Natural killer cell (primary cell): ENCODE measurements around the gene PRKD3. TPM values are rescaled to one million over a fixed set of nuclear protein-coding genes. Genes with fewer than 3 reads are reported as not detected.

Experiments used
- ATAC-seq, 3 donors: fragments of 150-1000 bp in 2 of 3; fragments of 200-7000 bp in 1 of 3; cut with Tn5 transposase; 1 replicate in 1 of 3; 2 replicates in 2 of 3; pipeline ENCODE4 v1.10.0; 2021; ENCODE audit warnings: mild to moderate bottlenecking in 2 of 3, moderate library complexity in 2 of 3
- DNase-seq, 2 donors: peaks; one replicate each; pipeline versions ENCODE4 v3.0.0 to v3.0.0-alpha.2; 2013 to 2021; ENCODE audit warnings: mixed read lengths in 1 of 2
- H3K27ac ChIP-seq: one replicate; pipeline ENCODE4 v1.5.1; 2013; ENCODE audit warnings: mild to moderate bottlenecking, low read length
- H3K27me3 ChIP-seq: one replicate; pipeline ENCODE4 v1.6.1; 2013; ENCODE audit warnings: low read length; ENCODE audit not compliant: control insufficient read depth, insufficient read depth
- H3K36me3 ChIP-seq: one replicate; pipeline ENCODE4 v1.6.1; 2013; ENCODE audit warnings: low read length; ENCODE audit not compliant: control insufficient read depth, insufficient read depth
- H3K4me1 ChIP-seq: one replicate; pipeline ENCODE4 v1.6.1; 2013; ENCODE audit warnings: low read length; ENCODE audit not compliant: control insufficient read depth, insufficient read depth
- H3K4me3 ChIP-seq: one replicate; pipeline ENCODE4 v1.5.1; 2013; ENCODE audit warnings: low read length
- H3K9me3 ChIP-seq: one replicate; pipeline ENCODE4 v1.6.1; 2013; ENCODE audit warnings: low read length; ENCODE audit not compliant: control insufficient read depth, insufficient read depth
- H3K27ac Mint-ChIP-seq, 2 donors: one replicate each; pipeline ENCODE4 v1.8.0; 2022; ENCODE audit warnings: mild to moderate bottlenecking in 2 of 2, mixed read lengths in 2 of 2, moderate library complexity in 1 of 2
- H3K27me3 Mint-ChIP-seq, 2 donors: one replicate each; pipeline ENCODE4 v1.8.0; 2022; ENCODE audit warnings: low read depth in 2 of 2, mixed read lengths in 2 of 2
- H3K36me3 Mint-ChIP-seq: one replicate; pipeline ENCODE4 v1.8.0; 2022; ENCODE audit warnings: mixed read lengths
- H3K4me1 Mint-ChIP-seq, 2 donors: one replicate each; pipeline ENCODE4 v1.8.0; 2022; ENCODE audit warnings: mixed read lengths in 2 of 2
- H3K4me3 Mint-ChIP-seq: one replicate; pipeline ENCODE4 v1.8.0; 2022; ENCODE audit warnings: mild to moderate bottlenecking, moderate library complexity, mixed read lengths
- H3K9me3 Mint-ChIP-seq, 2 donors: one replicate each; pipeline ENCODE4 v1.8.0; 2022; ENCODE audit warnings: mixed read lengths in 2 of 2
- WGBS: methylation state at CpG from one replicate; pipeline ENCODE4 v1.1.7; 2013; ENCODE audit warnings: missing lambda C conversion rate; ENCODE audit not compliant: insufficient coverage; 5-methylcytosine and 5-hydroxymethylcytosine counted together
- intact Hi-C: fragments of 100-400 bp; cut with micrococcal nuclease; formaldehyde crosslinking; loops from one replicate; pipeline ENCODE4 v1.14.2; 2022
- total RNA-seq, 4 donors: library from RNA; stranded (reverse); fragments of 120-200 nt in 1 of 4; gene quantifications; one replicate each; pipeline versions ENCODE4 v1.2.3 to v1.2.4, GENCODE V29; 2013 to 2022
- TF ChIP-seq, protein P1 (sequence below): fragments of 200-600 bp; IDR thresholded peaks from one replicate; pipeline ENCODE4 v1.8.0; 2022; ENCODE audit warnings: antibody characterized with exemption

Gene PRKD3
- total RNA-seq, 3 donors from 2014 or later (not counting 1 experiment from before 2014, with no cell fraction given) = 64.4 to 76.2 (median 65.1) TPM

DNA sequence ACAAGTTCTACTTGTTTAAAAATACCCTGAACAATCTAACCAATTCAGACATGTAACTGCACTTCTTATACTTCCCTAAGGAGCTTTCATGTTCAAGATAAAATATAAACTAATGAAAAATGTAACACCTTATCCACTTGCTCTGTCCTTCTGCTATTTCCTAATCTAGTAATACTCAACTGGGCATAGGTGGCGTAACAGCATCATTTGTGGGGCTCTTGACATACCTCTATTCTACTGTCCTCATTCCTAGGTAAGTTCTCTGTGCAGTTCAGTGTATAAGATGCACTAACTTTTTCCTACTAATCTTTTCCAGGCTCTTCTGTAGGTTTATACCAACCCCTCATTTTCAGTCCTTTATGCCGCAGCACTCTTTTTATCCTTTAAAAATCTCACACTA, 36.7 kb downstream of the PRKD3 start:
- Mint-ChIP-seq H3K36me3 (peaks cover 14% of the 10 kb centered on the region), H3K9me3 (no peaks in the 10 kb centered on the region), H3K4me1 (peaks cover 0 to 5% of the 10 kb centered on the region in 2 donors), H3K4me3 (no peak overlapping the region), H3K27me3 (no peaks in the 10 kb centered on the region), H3K27ac (peak overlapping the region in 1 of 2 donors; percentile 3)
- no peak overlapping the region for H3K4me3 ChIP-seq
- 100% methylated on average over 1 of the region's 2 CpGs for WGBS
- intact Hi-C loops = no loop called here
- no peaks in the 10 kb centered on the region for H3K4me1 ChIP-seq
- peak in 1 of 3 donors; percentile 34 for ATAC-seq
- no peaks in the 10 kb centered on the region for H3K27me3 ChIP-seq
- DNase-seq = peak in 1 of 2 donors; percentile 37
- no peak overlapping the region for H3K27ac ChIP-seq
- TF ChIP-seq, protein P1, sequence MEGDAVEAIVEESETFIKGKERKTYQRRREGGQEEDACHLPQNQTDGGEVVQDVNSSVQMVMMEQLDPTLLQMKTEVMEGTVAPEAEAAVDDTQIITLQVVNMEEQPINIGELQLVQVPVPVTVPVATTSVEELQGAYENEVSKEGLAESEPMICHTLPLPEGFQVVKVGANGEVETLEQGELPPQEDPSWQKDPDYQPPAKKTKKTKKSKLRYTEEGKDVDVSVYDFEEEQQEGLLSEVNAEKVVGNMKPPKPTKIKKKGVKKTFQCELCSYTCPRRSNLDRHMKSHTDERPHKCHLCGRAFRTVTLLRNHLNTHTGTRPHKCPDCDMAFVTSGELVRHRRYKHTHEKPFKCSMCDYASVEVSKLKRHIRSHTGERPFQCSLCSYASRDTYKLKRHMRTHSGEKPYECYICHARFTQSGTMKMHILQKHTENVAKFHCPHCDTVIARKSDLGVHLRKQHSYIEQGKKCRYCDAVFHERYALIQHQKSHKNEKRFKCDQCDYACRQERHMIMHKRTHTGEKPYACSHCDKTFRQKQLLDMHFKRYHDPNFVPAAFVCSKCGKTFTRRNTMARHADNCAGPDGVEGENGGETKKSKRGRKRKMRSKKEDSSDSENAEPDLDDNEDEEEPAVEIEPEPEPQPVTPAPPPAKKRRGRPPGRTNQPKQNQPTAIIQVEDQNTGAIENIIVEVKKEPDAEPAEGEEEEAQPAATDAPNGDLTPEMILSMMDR = no peak
- peaks cover 25% of the 10 kb centered on the region for H3K36me3 ChIP-seq
- no peaks in the 10 kb centered on the region for H3K9me3 ChIP-seq

DNA sequence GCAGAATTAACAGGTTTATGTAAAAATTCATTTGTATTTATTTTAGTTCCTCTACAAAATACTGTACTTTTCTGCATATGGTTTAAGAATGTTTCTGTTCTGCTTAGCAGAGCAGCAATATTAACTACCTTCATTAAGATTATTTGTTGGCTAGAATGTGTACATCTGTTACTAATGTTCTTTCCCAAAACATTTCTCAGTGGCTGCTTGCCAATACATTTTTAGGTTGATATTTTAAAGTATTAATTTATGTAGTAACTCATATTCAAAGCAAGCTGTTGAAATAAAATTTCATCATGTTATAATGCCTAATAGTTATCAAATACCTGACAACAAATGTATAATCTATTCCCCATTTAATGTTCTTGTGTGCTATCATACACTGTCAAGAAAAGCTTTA, 40.3 kb downstream of the PRKD3 start:
- Histone ChIP-seq H3K27ac (no peak overlapping the region), H3K9me3 (no peaks in the 10 kb centered on the region), H3K36me3 (peaks cover 51% of the 10 kb centered on the region), H3K27me3 (no peaks in the 10 kb centered on the region), H3K4me3 (no peak overlapping the region), H3K4me1 (no peaks in the 10 kb centered on the region)
- no peak for ATAC-seq
- DNase-seq = no peak
- no peak overlapping the region for H3K27ac Mint-ChIP-seq
- TF ChIP-seq, protein P1 = no peak
- no peaks in the 10 kb centered on the region for H3K9me3 Mint-ChIP-seq
- intact Hi-C loops = no loop called here
- no peaks in the 10 kb centered on the region for H3K27me3 Mint-ChIP-seq
- H3K4me3 Mint-ChIP-seq = no peak overlapping the region
- peaks cover 24% of the 10 kb centered on the region for H3K36me3 Mint-ChIP-seq
- no peaks in the 10 kb centered on the region for H3K4me1 Mint-ChIP-seq

DNA sequence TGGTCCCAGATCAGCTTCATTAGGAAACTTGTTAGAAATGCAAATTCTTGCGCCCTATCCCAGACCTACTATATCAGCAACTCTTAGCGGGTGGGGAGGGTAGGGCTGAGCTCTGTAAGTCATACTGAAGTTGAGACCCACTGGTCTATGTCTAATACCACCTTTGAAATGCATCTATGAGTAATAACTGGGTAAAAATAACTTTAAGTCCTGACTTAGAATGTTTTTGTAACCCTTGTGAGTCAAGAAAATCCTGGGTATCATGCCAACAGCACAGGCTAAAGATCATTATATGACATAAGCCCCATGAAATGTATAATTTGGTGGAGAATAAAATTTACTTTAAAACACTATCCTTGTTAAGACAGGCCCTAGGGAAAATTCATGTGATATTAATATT, 41.4 kb downstream of the PRKD3 start:
- Mint-ChIP-seq H3K4me1 (no peaks in the 10 kb centered on the region), H3K27ac (no peak overlapping the region), H3K27me3 (no peaks in the 10 kb centered on the region), H3K9me3 (no peaks in the 10 kb centered on the region), H3K36me3 (peaks cover 22% of the 10 kb centered on the region), H3K4me3 (no peak overlapping the region)
- Histone ChIP-seq H3K4me1 (no peaks in the 10 kb centered on the region), H3K9me3 (no peaks in the 10 kb centered on the region), H3K36me3 (peaks cover 50% of the 10 kb centered on the region), H3K27me3 (no peaks in the 10 kb centered on the region), H3K27ac (no peak overlapping the region), H3K4me3 (no peak overlapping the region)
- TF ChIP-seq, protein P1 = no peak
- ATAC-seq (no peak), DNase-seq (no peak)
- WGBS = 100% methylated on average over 2 of the region's 2 CpGs
- intact Hi-C loops = no loop called here

DNA sequence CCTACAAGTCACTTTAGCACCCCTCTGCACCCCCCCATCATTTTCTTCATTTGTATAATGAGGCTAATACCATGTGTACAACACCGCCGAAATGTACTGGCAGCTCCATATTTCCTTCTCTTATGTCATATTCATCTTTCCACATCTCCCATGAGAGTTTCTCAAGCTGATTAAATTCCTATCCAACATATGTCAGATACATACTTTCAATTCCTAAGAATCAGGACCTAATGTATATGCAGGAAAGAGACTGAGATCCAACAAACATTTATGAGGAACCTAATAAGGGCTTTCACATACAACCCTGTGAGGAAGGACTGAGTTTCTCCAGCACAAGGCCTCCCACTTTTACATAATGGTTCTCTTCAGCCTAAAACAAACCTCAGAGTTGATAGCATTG, 41.9 kb downstream of the PRKD3 start:
- H3K27me3 ChIP-seq = no peaks in the 10 kb centered on the region
- no peaks in the 10 kb centered on the region for H3K9me3 ChIP-seq
- no peak overlapping the region for H3K27ac ChIP-seq
- 97% methylated on average over 2 of the region's 2 CpGs for WGBS
- Mint-ChIP-seq H3K27ac (no peak overlapping the region), H3K36me3 (peaks cover 18% of the 10 kb centered on the region), H3K9me3 (no peaks in the 10 kb centered on the region), H3K27me3 (no peaks in the 10 kb centered on the region), H3K4me3 (no peak overlapping the region), H3K4me1 (no peaks in the 10 kb centered on the region)
- DNase-seq (no peak), ATAC-seq (no peak)
- no peak overlapping the region for H3K4me3 ChIP-seq
- intact Hi-C loops = no loop called here
- TF ChIP-seq, protein P1 = no peak
- no peaks in the 10 kb centered on the region for H3K4me1 ChIP-seq
- H3K36me3 ChIP-seq = peaks cover 48% of the 10 kb centered on the region
